ENCODE measurements around the gene KIF21B.

The KIF21B gene

GRCh38 chr1:200973937-200974657 is 49.4 kb downstream of the KIF21B start:
- Histone ChIP-seq H3K4me3 (ENCODE audit: insufficient read depth, low read depth, low read length) (no peak overlapping the region), H3K27ac (ENCODE audit: insufficient read depth, low read depth, low read length, poor library complexity, severe bottlenecking) (no peak overlapping the region), H3K27me3 (ENCODE audit: control insufficient read depth, insufficient read depth, low read length, poor library complexity, severe bottlenecking) (no peaks in the 10 kb centered on the region), H3K9me3 (ENCODE audit: control insufficient read depth, low read length) (no peaks in the 10 kb centered on the region), H3K36me3 (ENCODE audit: control insufficient read depth, insufficient read depth, low read length) (no peaks in the 10 kb centered on the region), H3K4me1 (ENCODE audit: control insufficient read depth, insufficient read depth, low read length) (peaks cover 8% of the 10 kb centered on the region)
- WGBS, 2 experiments, result 87% methylated on average over 19 of the region's 19 CpGs

GRCh38 chr1:200972985-200973742 is 50.4 kb downstream of the KIF21B start:
- H3K4me1 ChIP-seq (ENCODE audit: control insufficient read depth, insufficient read depth, low read length), result peaks cover 8% of the 10 kb centered on the region
- 88 to 93% methylated on average over 16 to 17 of the region's 17 CpGs for WGBS, 2 experiments
- no peaks in the 10 kb centered on the region for H3K9me3 ChIP-seq (ENCODE audit: control insufficient read depth, low read length)
- H3K36me3 ChIP-seq (ENCODE audit: control insufficient read depth, insufficient read depth, low read length), result no peaks in the 10 kb centered on the region
- H3K4me3 ChIP-seq (ENCODE audit: insufficient read depth, low read depth, low read length), result no peak overlapping the region
- no peak overlapping the region for H3K27ac ChIP-seq (ENCODE audit: insufficient read depth, low read depth, low read length, poor library complexity, severe bottlenecking)
- no peaks in the 10 kb centered on the region for H3K27me3 ChIP-seq (ENCODE audit: control insufficient read depth, insufficient read depth, low read length, poor library complexity, severe bottlenecking)

- Histone ChIP-seq H3K27me3 (ENCODE audit: control insufficient read depth, insufficient read depth, low read length, poor library complexity, severe bottlenecking) (no peaks in the 10 kb centered on the region), H3K4me1 (ENCODE audit: control insufficient read depth, insufficient read depth, low read length) (peaks cover 8% of the 10 kb centered on the region)
- WGBS, 2 experiments, result 71 to 72% methylated on average over 34 of the region's 34 CpGs
These were observed 51.4 kb downstream of the KIF21B start for GRCh38 chr1:200971955-200972711.

GRCh38 chr1:200971428-200971903 is 52.0 kb downstream of the KIF21B start:
- H3K4me1 ChIP-seq (ENCODE audit: control insufficient read depth, insufficient read depth, low read length), result peaks cover 8% of the 10 kb centered on the region
- H3K27ac ChIP-seq (ENCODE audit: insufficient read depth, low read depth, low read length, poor library complexity, severe bottlenecking), result no peak overlapping the region
- H3K27me3 ChIP-seq (ENCODE audit: control insufficient read depth, insufficient read depth, low read length, poor library complexity, severe bottlenecking), result no peaks in the 10 kb centered on the region
- WGBS, 2 experiments, result 93 to 94% methylated on average over 14 of the region's 14 CpGs
- no peaks in the 10 kb centered on the region for H3K9me3 ChIP-seq (ENCODE audit: control insufficient read depth, low read length)
- no peak overlapping the region for H3K4me3 ChIP-seq (ENCODE audit: insufficient read depth, low read depth, low read length)
- H3K36me3 ChIP-seq (ENCODE audit: control insufficient read depth, insufficient read depth, low read length), result no peaks in the 10 kb centered on the region

More at GRCh38 chr1:200971955-200972711, 51.4 kb downstream of the KIF21B start:
- Histone ChIP-seq H3K36me3 (ENCODE audit: control insufficient read depth, insufficient read depth, low read length) (no peaks in the 10 kb centered on the region), H3K4me3 (ENCODE audit: insufficient read depth, low read depth, low read length) (no peak overlapping the region), H3K9me3 (ENCODE audit: control insufficient read depth, low read length) (no peaks in the 10 kb centered on the region), H3K27ac (ENCODE audit: insufficient read depth, low read depth, low read length, poor library complexity, severe bottlenecking) (no peak overlapping the region)

DNA sequence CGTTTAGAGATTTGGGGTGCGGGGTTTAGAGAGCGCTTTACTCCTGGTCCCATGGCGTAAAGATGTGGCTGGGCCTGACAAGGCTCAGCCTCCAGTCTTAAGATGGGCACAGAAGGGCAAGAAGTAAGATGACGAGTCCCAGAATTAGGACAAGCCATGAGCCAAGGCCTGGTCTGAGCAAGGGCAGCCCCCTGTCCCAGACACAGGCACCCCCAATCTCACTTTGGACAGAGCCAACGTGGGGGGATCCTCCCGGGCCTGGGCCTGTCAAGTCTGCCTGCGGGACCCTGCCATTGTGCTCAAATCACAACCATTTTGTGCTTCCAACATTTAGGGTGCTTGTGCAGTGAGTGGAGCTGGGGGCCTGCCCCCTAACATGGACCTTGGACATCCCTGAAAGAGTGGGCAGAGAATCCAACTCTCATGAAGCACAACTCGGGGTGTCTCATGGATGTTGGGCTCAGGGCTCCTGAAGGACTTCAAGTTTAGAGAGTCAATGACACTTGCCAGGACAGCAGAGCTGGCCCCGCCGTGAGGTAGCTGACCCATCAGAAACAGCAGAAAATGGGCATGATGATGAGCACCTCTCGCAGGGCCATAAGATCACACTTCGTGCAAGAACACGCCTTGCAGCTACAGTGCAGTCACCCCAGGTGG is 52.6 kb downstream of the KIF21B start:
- no peak overlapping the region for H3K27ac ChIP-seq (ENCODE audit: insufficient read depth, low read depth, low read length, poor library complexity, severe bottlenecking)
- no peaks in the 10 kb centered on the region for H3K36me3 ChIP-seq (ENCODE audit: control insufficient read depth, insufficient read depth, low read length)
- 94 to 96% methylated on average over 14 of the region's 14 CpGs for WGBS, 2 experiments
- H3K9me3 ChIP-seq (ENCODE audit: control insufficient read depth, low read length), result no peaks in the 10 kb centered on the region
- H3K4me1 ChIP-seq (ENCODE audit: control insufficient read depth, insufficient read depth, low read length), result peaks cover 8% of the 10 kb centered on the region
- no peak overlapping the region for H3K4me3 ChIP-seq (ENCODE audit: insufficient read depth, low read depth, low read length)
- H3K27me3 ChIP-seq (ENCODE audit: control insufficient read depth, insufficient read depth, low read length, poor library complexity, severe bottlenecking), result no peaks in the 10 kb centered on the region

DNA sequence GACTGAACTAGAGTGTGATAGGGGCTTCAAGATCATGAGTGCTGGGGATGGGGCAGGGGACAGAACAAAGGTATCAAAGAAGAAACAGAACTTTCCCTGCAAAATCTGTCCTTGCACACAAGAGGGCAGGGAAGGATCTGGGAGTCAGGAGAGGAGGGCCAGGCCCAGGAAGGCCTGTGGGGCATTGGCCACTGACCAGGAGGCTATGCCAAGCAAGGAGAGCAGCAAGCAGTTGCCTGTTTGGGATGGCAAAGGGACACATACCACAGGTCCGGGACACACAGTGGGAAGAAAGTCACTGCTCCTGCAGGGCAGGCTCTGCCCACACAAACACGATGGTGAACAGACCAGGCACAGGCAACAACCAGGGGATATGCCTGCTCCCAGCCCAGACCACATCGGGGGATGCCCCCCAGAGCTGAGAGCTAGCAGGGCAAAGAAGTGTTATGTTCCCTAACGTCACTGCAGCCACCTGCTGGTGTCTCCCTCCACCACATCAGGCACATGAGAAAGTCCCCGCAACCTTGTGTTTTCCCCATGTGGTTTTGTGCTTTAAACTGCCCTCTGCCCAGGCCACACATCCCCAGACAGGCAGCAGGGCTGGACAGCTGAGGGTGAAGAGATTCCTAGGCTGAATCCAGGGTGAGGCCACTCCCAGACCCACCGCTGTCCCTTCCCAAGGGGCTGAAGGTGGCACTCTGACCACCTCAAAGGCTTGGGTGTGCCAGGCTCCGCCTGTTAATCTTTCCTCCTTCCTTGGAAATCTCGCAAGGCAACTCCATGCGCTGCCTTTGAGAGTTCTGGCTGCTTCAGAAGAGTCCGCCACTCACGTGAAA is 53.6 kb downstream of the KIF21B start:
- Histone ChIP-seq H3K36me3 (ENCODE audit: control insufficient read depth, insufficient read depth, low read length) (no peaks in the 10 kb centered on the region), H3K4me1 (ENCODE audit: control insufficient read depth, insufficient read depth, low read length) (peaks cover 8% of the 10 kb centered on the region), H3K9me3 (ENCODE audit: control insufficient read depth, low read length) (no peaks in the 10 kb centered on the region), H3K27me3 (ENCODE audit: control insufficient read depth, insufficient read depth, low read length, poor library complexity, severe bottlenecking) (no peaks in the 10 kb centered on the region), H3K27ac (ENCODE audit: insufficient read depth, low read depth, low read length, poor library complexity, severe bottlenecking) (no peak overlapping the region), H3K4me3 (ENCODE audit: insufficient read depth, low read depth, low read length) (no peak overlapping the region)
- WGBS, 2 experiments, result 86 to 87% methylated on average over 11 of the region's 11 CpGs

- Histone ChIP-seq H3K27ac (ENCODE audit: insufficient read depth, low read depth, low read length, poor library complexity, severe bottlenecking) (no peak overlapping the region), H3K9me3 (ENCODE audit: control insufficient read depth, low read length) (no peaks in the 10 kb centered on the region), H3K27me3 (ENCODE audit: control insufficient read depth, insufficient read depth, low read length, poor library complexity, severe bottlenecking) (no peaks in the 10 kb centered on the region), H3K4me3 (ENCODE audit: insufficient read depth, low read depth, low read length) (no peak overlapping the region), H3K4me1 (ENCODE audit: control insufficient read depth, insufficient read depth, low read length) (peaks cover 8% of the 10 kb centered on the region), H3K36me3 (ENCODE audit: control insufficient read depth, insufficient read depth, low read length) (no peaks in the 10 kb centered on the region)
- 92 to 93% methylated on average over 13 of the region's 13 CpGs for WGBS, 2 experiments
These were observed 54.8 kb downstream of the KIF21B start for GRCh38 chr1:200968469-200969410.

DNA sequence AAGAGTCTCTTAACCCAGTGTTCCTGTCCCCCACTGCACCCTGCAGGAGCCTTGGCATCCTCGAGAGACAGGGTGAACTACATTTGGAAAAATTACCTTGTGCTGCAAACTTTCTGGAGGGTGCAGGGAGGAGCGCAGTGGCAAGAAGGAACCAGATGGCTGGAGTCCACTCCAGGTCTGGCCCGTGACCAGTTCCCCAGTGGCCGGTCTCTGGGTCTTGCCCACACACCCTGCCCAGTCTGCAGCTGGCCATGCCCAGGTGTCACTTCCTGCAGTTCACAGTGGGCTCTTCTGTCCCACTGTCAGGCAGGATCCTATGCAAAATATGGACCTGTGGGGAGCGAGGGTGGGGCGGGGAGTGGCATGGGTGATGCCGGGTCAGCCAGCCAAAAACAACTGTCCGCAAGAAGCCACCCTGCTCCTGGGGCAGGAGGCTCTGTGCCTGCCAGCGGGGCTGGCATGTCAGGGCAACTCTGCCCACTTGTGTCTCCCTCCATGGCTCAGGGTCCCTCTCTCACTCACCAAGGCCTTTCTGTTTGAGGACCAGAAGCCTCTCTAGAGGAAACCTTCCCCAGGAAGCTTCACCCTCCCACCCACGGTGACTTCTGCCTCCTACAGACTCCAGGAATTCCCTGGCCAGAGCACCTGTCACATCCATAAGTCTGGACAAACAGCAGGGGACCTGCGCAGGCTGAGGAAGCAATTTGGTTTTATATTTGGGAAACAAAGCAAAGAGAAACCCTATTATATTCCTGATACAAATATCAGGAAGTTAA is 55.6 kb downstream of the KIF21B start:
- Histone ChIP-seq H3K27me3 (ENCODE audit: control insufficient read depth, insufficient read depth, low read length, poor library complexity, severe bottlenecking) (no peaks in the 10 kb centered on the region), H3K27ac (ENCODE audit: insufficient read depth, low read depth, low read length, poor library complexity, severe bottlenecking) (no peak overlapping the region), H3K4me3 (ENCODE audit: insufficient read depth, low read depth, low read length) (no peak overlapping the region), H3K4me1 (ENCODE audit: control insufficient read depth, insufficient read depth, low read length) (peaks cover 1% of the 10 kb centered on the region), H3K9me3 (ENCODE audit: control insufficient read depth, low read length) (no peaks in the 10 kb centered on the region), H3K36me3 (ENCODE audit: control insufficient read depth, insufficient read depth, low read length) (no peaks in the 10 kb centered on the region)
- 91 to 96% methylated on average over 11 of the region's 11 CpGs for WGBS, 2 experiments

Measured in ectodermal cell (in vitro differentiated cells).